ENCODE data around the gene PDE6B.
"Not testable (repeated sequence)": the region's sequence is repeated elsewhere in the genome, so short reads cannot be mapped to it uniquely, and the experiment has no call there.

The PDE6B gene

GRCh38 chr4:687971-688853, 62.8 kb downstream of the PDE6B start:
- DNase-seq (ENCODE audit: low read depth): no peak
- H3K4me3 ChIP-seq (replicated peaks; ENCODE audit: low read depth, low read length): peak overlapping the region; percentile 32
- TF ChIP-seq CTCF (IDR thresholded peaks at IDR 0.05; ENCODE audit: low read length, missing control alignments): no peak

- peak within 1 kb of the TSS; percentile 32 for H3K4me3 ChIP-seq (replicated peaks; ENCODE audit: low read depth, low read length)
Observed at GRCh38 chr4:688854-689681, 63.7 kb downstream of the PDE6B start, which contains the start of gene SLC49A3. Gene SLC49A3, minus strand, starts transcription at chr4:689151. Its CDS starts 24 bp downstream, at chr4:689127.

GRCh38 chr4:689723-690122, 64.3 kb downstream of the PDE6B start:
- no peak for TF ChIP-seq CTCF (IDR thresholded peaks at IDR 0.05; ENCODE audit: low read length, missing control alignments)
- no peak overlapping the region for H3K4me3 ChIP-seq (replicated peaks; ENCODE audit: low read depth, low read length)

More at GRCh38 chr4:688854-689681, 63.7 kb downstream of the PDE6B start, which contains the start of gene SLC49A3:
- TF ChIP-seq CTCF (IDR thresholded peaks at IDR 0.05; ENCODE audit: low read length, missing control alignments): no peak
- no peak for DNase-seq (ENCODE audit: low read depth)

GRCh38 chr4:692771-693554, 67.6 kb downstream of the PDE6B start:
- H3K4me3 ChIP-seq (replicated peaks; ENCODE audit: low read depth, low read length): no peak overlapping the region
- DNase-seq (ENCODE audit: low read depth): no peak
- no peak for TF ChIP-seq CTCF (IDR thresholded peaks at IDR 0.05; ENCODE audit: low read length, missing control alignments)

More at GRCh38 chr4:689723-690122, 64.3 kb downstream of the PDE6B start:
- no peak for DNase-seq (ENCODE audit: low read depth)

- not testable (repeated sequence) for H3K4me3 ChIP-seq (replicated peaks; ENCODE audit: low read depth, low read length); DNase-seq (ENCODE audit: low read depth)
Observed at GRCh38 chr4:694341-694940, 69.1 kb downstream of the PDE6B start.

- no peak for DNase-seq (ENCODE audit: low read depth)
- H3K4me3 ChIP-seq (replicated peaks; ENCODE audit: low read depth, low read length): no peak overlapping the region
- TF ChIP-seq CTCF (IDR thresholded peaks at IDR 0.05; ENCODE audit: low read length, missing control alignments): no peak
Observed at GRCh38 chr4:699816-700580, 74.6 kb downstream of the PDE6B start.

Data from fibroblast of pulmonary artery (primary cell).